B cell (primary cell): ENCODE results near the gene PLCG2. TPM values are rescaled to one million over a fixed set of nuclear protein-coding genes. Genes with fewer than 3 reads are reported as not detected.
A peak's percentile ranks its signal among the peaks of the same experiment; 100 is the strongest.

Source experiments
- ATAC-seq: fragments of 200-7000 bp; cut with Tn5 transposase; one replicate; pipeline ENCODE4 v1.10.0; 2021; ENCODE audit warnings: low read depth, mild to moderate bottlenecking, moderate number of reproducible peaks, moderate library complexity
- CTCF ChIA-PET: fragments of 350-600 bp; sonication (Branson Sonifier 250); formaldehyde crosslinking; loops from one replicate; lab custom pipeline; 2021; ENCODE audit warnings: antibody characterized with exemption, inconsistent platforms; lab: Charles Lee
- POLR2A ChIA-PET: fragments of 350-600 bp; sonication (Branson Sonifier 250); formaldehyde crosslinking; loops from one replicate; lab custom pipeline; 2021; ENCODE audit warnings: antibody characterized with exemption; lab: Charles Lee
- DNase-seq: peaks from one replicate; pipeline ENCODE4 v3.0.0; 2013
- H2AFZ ChIP-seq: 2 replicates; pipeline ENCODE4 v1.6.1; 2012; ENCODE audit warnings: mild to moderate bottlenecking, low read depth, low read length; ENCODE audit not compliant: insufficient read depth, poor library complexity, severe bottlenecking
- H3K27ac ChIP-seq, 2 donors: 1 replicate in 1 of 2; 2 replicates in 1 of 2; pipeline ENCODE4 v1.5.1; 2012 to 2013; ENCODE audit warnings: low read length in 2 of 2, mild to moderate bottlenecking in 2 of 2, moderate library complexity in 1 of 2
- H3K27me3 ChIP-seq, 4 experiments: fragments of 200-600 bp in 1 of 4; sonication (generic) in 1 of 4; replicated peaks in 1 of 4; 1 replicate in 2 of 4; 2 replicates in 2 of 4; pipeline versions ENCODE4 v1.6.1 to v1.7.0; 2013 to 2016; ENCODE audit warnings: low read length in 3 of 4, mild to moderate bottlenecking in 2 of 4, mixed read lengths in 1 of 4, moderate library complexity in 1 of 4; ENCODE audit not compliant: insufficient read depth in 4 of 4, control insufficient read depth in 3 of 4; ENCODE audit errors: control extremely low read depth in 1 of 4
- H3K36me3 ChIP-seq, 2 experiments: replicated peaks in 1 of 2; 1 replicate in 1 of 2; 2 replicates in 1 of 2; pipeline versions ENCODE4 v1.6.1 to v1.7.1; 2013; ENCODE audit warnings: low read length in 1 of 2; ENCODE audit not compliant: insufficient read depth in 2 of 2, control insufficient read depth in 1 of 2; ENCODE audit errors: control extremely low read depth in 1 of 2, extremely low read depth in 1 of 2
- H3K4me1 ChIP-seq, 2 donors: fragments of 200-600 bp in 1 of 2; sonication (generic) in 1 of 2; 1 replicate in 1 of 2; 2 replicates in 1 of 2; pipeline versions ENCODE4 v1.5.1 to v1.6.1; 2013 to 2017; ENCODE audit warnings: low read length in 2 of 2; ENCODE audit not compliant: control insufficient read depth in 2 of 2, insufficient read depth in 2 of 2
- H3K4me2 ChIP-seq: replicated peaks from 2 replicates; pipeline ENCODE3; 2012; ENCODE audit warnings: mild to moderate bottlenecking, low read depth, low read length; ENCODE audit not compliant: poor library complexity, severe bottlenecking
- H3K4me3 ChIP-seq, 5 experiments: fragments of 200-600 bp in 1 of 5; sonication (generic) in 1 of 5; 1 replicate in 3 of 5; 2 replicates in 2 of 5; pipeline versions ENCODE4 v1.5.1 to v1.7.0; 2011 to 2016; ENCODE audit warnings: low read length in 4 of 5, mild to moderate bottlenecking in 4 of 5, low read depth in 2 of 5, control low read depth in 1 of 5, moderate library complexity in 1 of 5; ENCODE audit not compliant: insufficient read depth in 1 of 5; ENCODE audit errors: control extremely low read depth in 1 of 5, extremely low read depth in 1 of 5
- H3K79me2 ChIP-seq: fragments of 200-600 bp; sonication (generic); one replicate; pipeline ENCODE4 v1.6.0; 2016; ENCODE audit warnings: low read length; ENCODE audit not compliant: control insufficient read depth, insufficient read depth
- H3K9ac ChIP-seq: fragments of 200-600 bp; sonication (generic); 2 replicates; pipeline ENCODE4 v1.6.1; 2017; ENCODE audit warnings: mild to moderate bottlenecking, low read length, moderate library complexity
- H3K9me3 ChIP-seq, 3 donors: one replicate each; pipeline versions ENCODE4 v1.6.1 to v1.7.1; 2013; ENCODE audit warnings: low read length in 2 of 3; ENCODE audit not compliant: control insufficient read depth in 2 of 3, insufficient read depth in 1 of 3; ENCODE audit errors: control extremely low read depth in 1 of 3
- H4K20me1 ChIP-seq: 2 replicates; pipeline ENCODE4 v1.6.0; 2012; ENCODE audit warnings: mild to moderate bottlenecking, low read length; ENCODE audit not compliant: insufficient read depth, control insufficient read depth, poor library complexity, severe bottlenecking
- H3K27ac Mint-ChIP-seq: one replicate; pipeline ENCODE4 v1.8.0; 2021; ENCODE audit warnings: mixed read lengths
- H3K27me3 Mint-ChIP-seq: one replicate; pipeline ENCODE4 v1.8.0; 2021; ENCODE audit warnings: mixed read lengths
- H3K4me1 Mint-ChIP-seq: one replicate; pipeline ENCODE4 v1.8.0; 2021; ENCODE audit warnings: mixed read lengths
- H3K4me3 Mint-ChIP-seq: one replicate; pipeline ENCODE4 v1.8.0; 2021; ENCODE audit warnings: mixed read lengths
- H3K9me3 Mint-ChIP-seq: one replicate; pipeline ENCODE4 v1.8.0; 2022; ENCODE audit warnings: mixed read lengths; ENCODE audit not compliant: insufficient read depth
- CTCF ChIP-seq: fragments of 200-600 bp; IDR thresholded peaks from one replicate; pipeline ENCODE4 v1.8.0; 2022; ENCODE audit warnings: antibody characterized with exemption, mild to moderate bottlenecking
- EZH2 ChIP-seq: IDR thresholded peaks from 2 replicates; pipeline ENCODE4 v1.6.1; 2012; ENCODE audit warnings: borderline replicate concordance, low read depth, mild to moderate bottlenecking, moderate library complexity, low read length; ENCODE audit not compliant: insufficient read depth, poor library complexity, severe bottlenecking
- WGBS: methylation state at CpG from one replicate; pipeline ENCODE4 v1.1.5; 2013; ENCODE audit warnings: missing lambda C conversion rate; ENCODE audit not compliant: insufficient coverage; 5-methylcytosine and 5-hydroxymethylcytosine counted together
- intact Hi-C: fragments of 100-400 bp; cut with micrococcal nuclease; formaldehyde crosslinking; loops from one replicate; pipeline ENCODE4 v1.10.0; 2022
- polyA plus RNA-seq: library from polyadenylated mRNA; depleted of rRNA; stranded (reverse); fragments of >200 nt; gene quantifications from 2 replicates; pipeline ENCODE4 v1.2.3, GENCODE V29; 2012
- total RNA-seq, 2 donors: library from RNA; stranded (reverse); fragments of 120-200 nt in 1 of 2; gene quantifications; 1 replicate in 1 of 2; 2 replicates in 1 of 2; pipeline versions ENCODE4 v1.2.3 to v1.2.4, GENCODE V29; 2013 to 2022

The PLCG2 gene
- total and polyA plus RNA-seq, 2 donors (not counting 1 experiment from before 2014, with no cell fraction given) = 194 to 812 TPM

GRCh38 chr16:81879625-81880024, 100.5 kb downstream of the PLCG2 start:
- POLR2A ChIA-PET = no interaction called here
- Histone ChIP-seq H3K4me2 (no peak overlapping the region), H3K4me3 (no peak overlapping the region), H3K9me3 (no peaks in the 10 kb centered on the region), H2AFZ (no peak overlapping the region), H3K9ac (no peak overlapping the region), H4K20me1 (peaks cover 72% of the 10 kb centered on the region), H3K36me3 (peaks cover 0 to 81% of the 10 kb centered on the region in 2 experiments), H3K4me1 (peaks cover under 1% of the 10 kb centered on the region in 2 donors), H3K27ac (no peak overlapping the region), H3K79me2 (peaks cover 87% of the 10 kb centered on the region), H3K27me3 (no peaks in the 10 kb centered on the region)
- H3K27me3 Mint-ChIP-seq = no peaks in the 10 kb centered on the region
- peaks cover 4% of the 10 kb centered on the region for H3K4me1 Mint-ChIP-seq
- CTCF ChIA-PET = interaction anchor here (1.0 to 1.7 kb wide), 5 partner anchors 9 to 139 kb away, joined by 3 to 6 read pairs (median 4); no protein-coding TSS in a partner anchor
- peak overlapping the region; percentile 56 for H3K27ac Mint-ChIP-seq
- peak; percentile 33 for TF ChIP-seq CTCF
- no peak for TF ChIP-seq EZH2
- no peak for DNase-seq
- WGBS = 97% methylated on average over 4 of the region's 7 CpGs
- intact Hi-C loops = loop anchor here (10.0 kb wide), 1 partner anchor 255 kb away; no protein-coding TSS in a partner anchor
- H3K4me3 Mint-ChIP-seq = no peak overlapping the region
- ATAC-seq = no peak
- no peaks in the 10 kb centered on the region for H3K9me3 Mint-ChIP-seq

GRCh38 chr16:81880816-81881215, 101.7 kb downstream of the PLCG2 start:
- Histone ChIP-seq H3K36me3 (peaks cover 0 to 89% of the 10 kb centered on the region in 2 experiments), H3K27me3 (no peaks in the 10 kb centered on the region), H3K4me2 (no peak overlapping the region), H3K79me2 (peaks cover 75% of the 10 kb centered on the region), H3K27ac (no peak overlapping the region), H3K4me1 (no peaks in the 10 kb centered on the region), H3K9ac (no peak overlapping the region), H3K4me3 (no peak overlapping the region), H3K9me3 (no peaks in the 10 kb centered on the region), H4K20me1 (peaks cover 72% of the 10 kb centered on the region), H2AFZ (no peak overlapping the region)
- Mint-ChIP-seq H3K4me3 (no peak overlapping the region), H3K4me1 (no peaks in the 10 kb centered on the region), H3K27me3 (no peaks in the 10 kb centered on the region), H3K27ac (no peak overlapping the region), H3K9me3 (no peaks in the 10 kb centered on the region)
- DNase-seq = no peak
- no peak for TF ChIP-seq CTCF
- TF ChIP-seq EZH2 = no peak
- ChIA-PET CTCF (interaction anchor here (1.7 kb wide), 1 partner anchor 140 kb away, joined by 6 read pairs; no protein-coding TSS in a partner anchor), POLR2A (no interaction called here)
- intact Hi-C loops = no loop called here
- ATAC-seq = no peak
- WGBS = over 99% methylated on average over 11 of the region's 13 CpGs
